GM19043 (cell line): ENCODE measurements around the gene ITGA1.
"Not testable (repeated sequence)": the region's sequence is repeated elsewhere in the genome, so short reads cannot be mapped to it uniquely, and the experiment has no call there.

Experiments used
- ATAC-seq: cut with Tn5 transposase; IDR thresholded peaks from one replicate; pipeline ENCODE4 v1.9.1; 2021; ENCODE audit warnings: low read depth; ENCODE audit not compliant: unreplicated experiment

ITGA1 gene

GRCh38 chr5:52943808-52944207 is 156.1 kb downstream of the ITGA1 start:
- no peak for ATAC-seq

GRCh38 chr5:52945040-52945439 is 157.3 kb downstream of the ITGA1 start:
- no peak for ATAC-seq

- ATAC-seq: no peak
Measured at GRCh38 chr5:52947208-52947607, 159.5 kb downstream of the ITGA1 start.

GRCh38 chr5:52947851-52948250 is 160.1 kb downstream of the ITGA1 start:
- ATAC-seq: no peak

GRCh38 chr5:52948418-52949076 is 160.8 kb downstream of the ITGA1 start:
- peak; percentile 99 for ATAC-seq

- no peak for ATAC-seq
Measured at GRCh38 chr5:52950686-52951085, 163.0 kb downstream of the ITGA1 start.

GRCh38 chr5:52952483-52952882 is 164.8 kb downstream of the ITGA1 start:
- ATAC-seq: no peak

- no peak for ATAC-seq
Measured at GRCh38 chr5:52956014-52956413, 168.3 kb downstream of the ITGA1 start.

GRCh38 chr5:52956915-52957747 is 169.4 kb downstream of the ITGA1 start:
- ATAC-seq: peak; percentile 81

GRCh38 chr5:52961274-52961681 is 173.6 kb downstream of the ITGA1 start:
- ATAC-seq: no peak

GRCh38 chr5:52963636-52964035 is 175.9 kb downstream of the ITGA1 start:
- ATAC-seq: no peak

GRCh38 chr5:52964138-52964537 is 176.4 kb downstream of the ITGA1 start:
- ATAC-seq: no peak

GRCh38 chr5:52976157-52976556 is 188.4 kb downstream of the ITGA1 start:
- not testable (repeated sequence) for ATAC-seq

- no peak for ATAC-seq
Measured at GRCh38 chr5:52977264-52977897, 189.7 kb downstream of the ITGA1 start.

GRCh38 chr5:52981507-52981906 is 193.8 kb downstream of the ITGA1 start:
- no peak for ATAC-seq

- ATAC-seq: no peak
Measured at GRCh38 chr5:52983731-52984636, 196.3 kb downstream of the ITGA1 start.

GRCh38 chr5:52985306-52985705 is 197.6 kb downstream of the ITGA1 start:
- ATAC-seq: no peak

- ATAC-seq: no peak
Measured at GRCh38 chr5:52987711-52988331, 200.1 kb downstream of the ITGA1 start.

GRCh38 chr5:52988335-52989024 is 200.8 kb downstream of the ITGA1 start:
- peak; percentile 17 for ATAC-seq
